Prostate gland (tissue), 2 donors: ENCODE data around the gene GDPD4. TPM values are rescaled to one million over a fixed set of nuclear protein-coding genes. Genes with fewer than 3 reads are reported as not detected.

Source experiments
- DNase-seq: peaks from one replicate; pipeline ENCODE4 v3.0.0-alpha.2; 2019; ENCODE audit warnings: low spot score
- H3K27ac ChIP-seq, 2 donors: fragments of 200-600 bp; sonication (generic); 2 replicates each; pipeline ENCODE4 v1.5.1; 2017 to 2019
- H3K27me3 ChIP-seq: fragments of 200-600 bp; sonication (generic); replicated peaks from 2 replicates; pipeline ENCODE4 v1.5.1; 2019; ENCODE audit not compliant: insufficient read depth
- H3K36me3 ChIP-seq, 2 donors: fragments of 200-600 bp; sonication (generic); 1 replicate in 1 of 2; 2 replicates in 1 of 2; pipeline versions ENCODE4 v1.5.1 to v1.8.1; 2017 to 2019
- H3K4me1 ChIP-seq: fragments of 200-600 bp; sonication (generic); replicated peaks from 2 replicates; pipeline ENCODE4 v1.5.1; 2019
- H3K4me3 ChIP-seq, 2 donors: fragments of 200-600 bp; sonication (generic); 2 replicates each; pipeline ENCODE4 v1.5.1; 2017 to 2019
- H3K9me3 ChIP-seq: fragments of 200-600 bp; sonication (generic); 2 replicates; pipeline ENCODE4 v1.5.1; 2017
- POLR2A ChIP-seq: fragments of 450-650 bp; IDR thresholded peaks from one replicate; pipeline ENCODE4 v1.6.1; 2016; ENCODE audit warnings: antibody characterized with exemption, mild to moderate bottlenecking
- POLR2AphosphoS5 ChIP-seq: sonication (generic); formaldehyde crosslinking; IDR thresholded peaks from one replicate; pipeline ENCODE4 v1.6.1; 2017; ENCODE audit warnings: antibody characterized with exemption
- WGBS: methylation state at CpG from one replicate; pipeline ENCODE4 v1.1.5; 2018; 5-methylcytosine and 5-hydroxymethylcytosine counted together
- intact Hi-C: fragments of 100-400 bp; cut with DNase I; formaldehyde crosslinking; loops from one replicate; pipeline ENCODE4 v1.14.2; 2022
- total RNA-seq, 2 donors: library from RNA; depleted of rRNA; stranded (reverse); fragments of >200 nt; gene quantifications; one replicate each; pipeline ENCODE4 v1.1.0, GENCODE V29; 2016
- TF ChIP-seq, protein P1 (sequence below), 4 experiments: fragments of 200-600 bp in 2 of 4; fragments of 450-650 bp in 2 of 4; sonication (generic) in 2 of 4; IDR thresholded peaks; 1 replicate in 3 of 4; 2 replicates in 1 of 4; pipeline ENCODE4 v1.5.1; 2016 to 2019; ENCODE audit warnings: antibody characterized with exemption in 4 of 4, mild to moderate bottlenecking in 2 of 4, moderate library complexity in 2 of 4

GDPD4 gene
- total RNA-seq, 2 donors from 2014 or later = 7.4 TPM; not detected in 1

DNA sequence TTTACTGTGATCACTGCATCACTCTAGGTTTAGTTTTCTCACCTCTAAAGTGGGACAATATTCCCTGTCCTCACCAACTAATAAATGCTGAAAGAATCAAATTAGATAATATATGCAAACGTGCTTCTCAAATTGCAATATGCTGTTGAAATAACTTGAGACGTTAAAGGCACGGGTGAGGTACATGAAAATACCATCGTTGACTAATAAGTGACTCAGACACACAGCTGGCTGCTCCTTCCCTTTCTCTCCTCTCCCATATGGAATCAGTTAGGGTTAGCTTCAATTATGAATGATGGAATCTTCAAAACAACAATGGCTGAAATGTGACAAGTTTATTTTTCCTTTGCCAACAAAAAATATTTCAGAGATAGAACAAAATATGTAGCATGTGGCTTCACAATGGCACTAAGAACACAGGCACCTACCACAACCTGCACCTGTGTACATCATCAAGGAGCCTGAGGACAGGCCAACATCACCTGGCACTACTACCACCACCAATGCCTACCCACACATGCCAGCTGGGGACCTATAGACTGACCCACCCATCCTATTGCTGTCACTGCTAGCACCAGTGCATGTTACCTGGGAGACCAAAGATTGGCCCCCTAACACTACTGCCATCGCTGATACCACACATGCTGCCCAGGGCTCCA, 13.7 kb downstream of the GDPD4 start:
- 75% methylated on average over 5 of the region's 5 CpGs for WGBS
- H3K36me3 ChIP-seq = no peaks in the 10 kb centered on the region
- H3K4me3 ChIP-seq = no peak overlapping the region
- H3K27me3 ChIP-seq = peaks cover 3% of the 10 kb centered on the region
- TF ChIP-seq, protein P1, sequence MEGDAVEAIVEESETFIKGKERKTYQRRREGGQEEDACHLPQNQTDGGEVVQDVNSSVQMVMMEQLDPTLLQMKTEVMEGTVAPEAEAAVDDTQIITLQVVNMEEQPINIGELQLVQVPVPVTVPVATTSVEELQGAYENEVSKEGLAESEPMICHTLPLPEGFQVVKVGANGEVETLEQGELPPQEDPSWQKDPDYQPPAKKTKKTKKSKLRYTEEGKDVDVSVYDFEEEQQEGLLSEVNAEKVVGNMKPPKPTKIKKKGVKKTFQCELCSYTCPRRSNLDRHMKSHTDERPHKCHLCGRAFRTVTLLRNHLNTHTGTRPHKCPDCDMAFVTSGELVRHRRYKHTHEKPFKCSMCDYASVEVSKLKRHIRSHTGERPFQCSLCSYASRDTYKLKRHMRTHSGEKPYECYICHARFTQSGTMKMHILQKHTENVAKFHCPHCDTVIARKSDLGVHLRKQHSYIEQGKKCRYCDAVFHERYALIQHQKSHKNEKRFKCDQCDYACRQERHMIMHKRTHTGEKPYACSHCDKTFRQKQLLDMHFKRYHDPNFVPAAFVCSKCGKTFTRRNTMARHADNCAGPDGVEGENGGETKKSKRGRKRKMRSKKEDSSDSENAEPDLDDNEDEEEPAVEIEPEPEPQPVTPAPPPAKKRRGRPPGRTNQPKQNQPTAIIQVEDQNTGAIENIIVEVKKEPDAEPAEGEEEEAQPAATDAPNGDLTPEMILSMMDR (IDR thresholded peaks at IDR 0.05) = no peak
- TF ChIP-seq POLR2AphosphoS5 (no peak), POLR2A (no peak)
- no peaks in the 10 kb centered on the region for H3K4me1 ChIP-seq
- intact Hi-C loops = no loop called here
- H3K9me3 ChIP-seq = no peaks in the 10 kb centered on the region
- H3K27ac ChIP-seq = no peak overlapping the region
- DNase-seq = no peak

DNA sequence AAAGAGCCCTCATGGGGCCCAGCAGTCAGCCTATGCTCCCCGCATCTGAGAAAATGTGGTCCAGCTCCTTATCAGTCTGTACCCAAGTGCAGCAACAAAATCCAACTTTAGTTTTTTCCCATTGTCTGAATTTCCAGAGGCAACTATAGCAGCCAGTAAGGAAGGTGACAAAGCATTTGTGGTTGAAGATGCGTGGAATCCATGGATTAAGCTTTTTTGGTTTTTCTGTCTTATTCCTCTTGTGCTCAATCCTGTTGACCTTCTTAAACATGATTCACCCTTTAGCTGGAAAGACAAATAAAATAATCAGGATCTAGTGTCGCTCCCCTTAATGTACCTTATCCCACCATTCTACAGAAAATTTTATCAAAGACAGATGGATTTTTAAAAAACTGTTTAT, 14.3 kb downstream of the GDPD4 start:
- no peak for DNase-seq
- Histone ChIP-seq H3K36me3 (no peaks in the 10 kb centered on the region), H3K4me1 (no peaks in the 10 kb centered on the region), H3K4me3 (no peak overlapping the region), H3K27me3 (peaks cover 3% of the 10 kb centered on the region), H3K9me3 (no peaks in the 10 kb centered on the region), H3K27ac (no peak overlapping the region)
- TF ChIP-seq POLR2AphosphoS5 (no peak), POLR2A (no peak)
- TF ChIP-seq, protein P1 (IDR thresholded peaks at IDR 0.05) = no peak
- intact Hi-C loops = no loop called here
- 94% methylated on average over 3 of the region's 3 CpGs for WGBS

DNA sequence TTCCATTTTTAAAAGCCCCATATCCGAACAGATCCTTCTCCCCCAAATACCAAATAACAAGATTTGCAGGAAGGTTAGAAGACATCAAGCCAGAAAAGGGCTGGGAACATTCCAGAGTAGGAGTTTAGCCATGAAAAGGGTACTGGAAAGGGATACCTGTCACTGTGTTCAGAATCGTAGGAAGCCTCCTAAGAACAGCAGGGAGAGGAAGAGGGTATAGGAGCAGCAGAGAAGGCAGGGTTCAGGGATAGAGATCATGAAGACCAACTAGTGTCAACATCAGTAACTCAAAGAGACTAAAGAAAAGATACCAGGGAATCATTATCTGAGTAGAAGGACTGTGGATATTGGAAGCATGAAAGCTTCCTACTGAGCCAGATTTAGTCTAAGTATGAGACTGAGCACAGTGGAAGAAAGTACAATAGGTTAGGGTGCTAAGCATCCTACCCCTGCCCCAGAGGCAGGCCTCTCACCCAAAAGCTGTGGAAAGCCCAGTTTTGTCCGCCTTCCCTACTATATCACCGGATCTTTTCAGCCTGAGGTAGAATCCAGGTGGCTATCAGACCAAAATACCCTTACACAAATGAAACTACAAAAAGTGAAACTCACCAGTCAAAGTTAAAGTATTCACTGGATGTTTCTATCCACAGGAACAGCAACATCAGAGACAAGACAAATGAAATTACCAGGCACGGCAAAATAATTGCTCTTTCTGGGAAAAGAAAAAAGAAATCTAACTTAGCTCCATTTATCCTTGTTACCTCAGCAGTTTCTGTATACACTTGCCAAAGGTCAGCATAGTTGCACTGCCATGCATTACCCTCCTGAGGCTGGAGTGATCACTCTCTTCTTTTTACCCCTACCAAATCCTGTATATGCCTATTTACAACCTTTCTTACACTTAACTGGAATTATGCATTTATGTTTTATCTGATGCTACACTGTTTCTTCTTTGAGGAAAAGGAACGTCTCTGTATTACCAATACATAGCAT, 16.7 kb downstream of the GDPD4 start:
- no peaks in the 10 kb centered on the region for H3K4me1 ChIP-seq
- TF ChIP-seq POLR2AphosphoS5 (no peak), POLR2A (no peak)
- TF ChIP-seq, protein P1 (IDR thresholded peaks at IDR 0.05) = no peak
- H3K36me3 ChIP-seq = no peaks in the 10 kb centered on the region
- no peak for DNase-seq
- H3K27me3 ChIP-seq = peaks cover 3% of the 10 kb centered on the region
- WGBS = 86% methylated on average over 6 of the region's 6 CpGs
- H3K4me3 ChIP-seq = no peak overlapping the region
- intact Hi-C loops = no loop called here
- no peaks in the 10 kb centered on the region for H3K9me3 ChIP-seq
- no peak overlapping the region for H3K27ac ChIP-seq

DNA sequence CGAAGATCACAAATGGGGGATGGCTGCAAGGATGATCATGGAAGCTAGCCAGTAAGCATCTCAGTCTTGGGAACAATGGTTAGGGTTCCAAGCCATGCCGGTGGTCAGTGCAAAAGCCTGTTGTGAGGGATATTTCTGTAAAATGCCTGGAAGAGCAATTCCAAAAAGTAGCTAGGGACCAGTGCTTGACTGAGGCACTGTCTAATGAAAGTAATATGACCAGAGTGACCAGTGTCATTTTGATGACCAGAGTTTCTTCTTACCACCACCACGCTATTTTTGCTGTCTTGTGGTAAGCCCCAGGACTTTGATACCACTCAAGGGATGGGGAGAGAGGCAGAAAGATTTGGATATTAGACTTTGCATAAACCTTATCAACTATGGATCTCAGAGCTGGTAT, 18.4 kb downstream of the GDPD4 start:
- Histone ChIP-seq H3K36me3 (no peaks in the 10 kb centered on the region), H3K4me1 (no peaks in the 10 kb centered on the region), H3K27me3 (no peaks in the 10 kb centered on the region), H3K4me3 (no peak overlapping the region), H3K27ac (no peak overlapping the region), H3K9me3 (no peaks in the 10 kb centered on the region)
- 54% methylated on average over 3 of the region's 3 CpGs for WGBS
- intact Hi-C loops = no loop called here
- no peak for DNase-seq
- TF ChIP-seq POLR2A (no peak), POLR2AphosphoS5 (no peak)
- TF ChIP-seq, protein P1 (IDR thresholded peaks at IDR 0.05) = no peak
